GM21717 (cell line): Measurements from ENCODE around the gene PAQR5.

Experiments used
- ATAC-seq: cut with Tn5 transposase; IDR thresholded peaks from one replicate; pipeline ENCODE4 v1.9.1; 2021; ENCODE audit warnings: mild to moderate bottlenecking, moderate library complexity; ENCODE audit not compliant: unreplicated experiment

The PAQR5 gene

GRCh38 chr15:69389426-69389825 lies 90.7 kb downstream of the PAQR5 start:
- ATAC-seq: no peak

GRCh38 chr15:69390575-69390974 lies 91.9 kb downstream of the PAQR5 start:
- no peak for ATAC-seq

DNA sequence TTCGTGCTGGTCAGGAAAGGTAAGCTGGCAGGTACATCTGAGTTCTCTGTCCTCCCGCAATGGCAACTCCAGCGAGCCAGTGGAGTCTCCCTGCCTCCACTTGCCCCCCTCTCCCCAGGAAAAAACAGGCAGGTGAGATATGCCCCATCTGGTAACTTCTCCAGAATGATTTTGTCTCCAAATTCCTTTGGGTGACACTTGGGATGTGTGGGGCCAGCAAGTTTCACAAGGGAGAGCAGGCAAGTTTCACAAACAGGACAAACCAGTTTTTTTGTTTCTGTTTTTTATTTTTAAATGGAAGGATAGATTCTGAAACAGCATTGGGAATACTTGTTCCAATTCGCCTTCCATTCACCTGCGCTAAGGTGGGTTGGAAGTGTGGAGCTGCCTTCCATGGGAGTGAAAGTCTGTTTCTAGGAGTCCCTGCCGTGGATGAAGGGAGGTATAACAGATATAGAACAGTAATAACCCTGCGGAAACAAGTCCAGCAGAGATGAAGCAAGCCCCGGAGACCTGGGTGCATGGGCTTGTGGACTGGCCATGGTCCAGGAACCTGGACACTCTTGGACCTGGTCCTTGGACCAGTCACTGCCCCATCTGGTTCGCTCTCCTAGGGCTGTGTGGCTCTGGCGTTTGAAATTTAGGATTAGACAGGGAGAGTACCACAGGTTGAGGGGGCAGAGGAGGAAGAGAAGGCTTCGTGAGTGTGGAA lies 92.5 kb downstream of the PAQR5 start:
- ATAC-seq: no peak

DNA sequence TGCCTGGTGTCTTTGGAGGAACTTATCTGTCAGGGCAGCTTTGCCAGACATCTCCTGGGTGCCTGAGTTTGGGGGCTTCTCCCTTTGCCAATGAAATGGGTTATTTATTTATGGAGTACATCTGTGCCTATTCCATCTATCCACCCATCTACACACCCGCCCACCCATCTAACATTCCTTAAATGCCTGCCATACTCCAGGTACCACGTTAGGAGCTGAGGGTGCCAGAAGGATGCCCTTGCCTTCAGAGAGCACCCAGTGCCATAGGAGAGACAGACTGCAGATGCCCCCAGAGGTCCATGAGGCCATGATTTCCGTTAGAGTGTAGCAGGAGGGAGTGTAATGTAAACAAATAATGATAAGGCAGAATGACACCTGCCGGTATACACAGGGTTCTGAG lies 93.6 kb downstream of the PAQR5 start:
- no peak for ATAC-seq

DNA sequence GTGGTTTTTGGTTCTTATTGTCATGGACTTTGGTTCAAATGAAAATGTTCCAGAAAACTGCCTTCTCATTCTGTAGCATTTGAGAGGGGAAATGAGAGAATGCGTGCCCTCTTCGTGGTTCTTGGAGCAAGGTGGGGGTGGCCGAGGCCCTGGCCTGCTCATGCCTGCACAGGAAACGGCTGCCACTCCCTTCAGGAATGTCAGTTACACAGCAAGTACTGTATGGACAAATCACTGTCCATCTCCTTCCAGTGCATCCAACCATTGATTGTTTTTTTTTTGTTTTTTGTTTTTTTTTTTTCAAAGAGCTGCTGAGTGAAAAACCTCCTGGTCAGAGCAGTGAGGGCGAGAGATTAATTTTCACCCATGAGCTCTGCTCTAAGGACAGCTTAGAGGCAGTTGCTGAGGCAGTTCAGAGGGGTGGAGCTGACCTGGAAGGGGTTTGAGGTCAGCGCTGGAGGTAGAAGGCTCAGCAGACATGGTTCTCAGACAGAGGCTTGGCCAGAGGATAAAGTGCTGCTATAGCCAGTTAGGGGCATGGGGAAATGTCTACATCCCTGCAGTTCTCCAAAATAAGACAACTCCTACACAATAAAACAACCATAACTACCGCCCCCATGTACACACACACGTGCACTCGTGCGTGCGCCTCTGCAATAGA lies 95.2 kb downstream of the PAQR5 start:
- ATAC-seq: no peak

DNA sequence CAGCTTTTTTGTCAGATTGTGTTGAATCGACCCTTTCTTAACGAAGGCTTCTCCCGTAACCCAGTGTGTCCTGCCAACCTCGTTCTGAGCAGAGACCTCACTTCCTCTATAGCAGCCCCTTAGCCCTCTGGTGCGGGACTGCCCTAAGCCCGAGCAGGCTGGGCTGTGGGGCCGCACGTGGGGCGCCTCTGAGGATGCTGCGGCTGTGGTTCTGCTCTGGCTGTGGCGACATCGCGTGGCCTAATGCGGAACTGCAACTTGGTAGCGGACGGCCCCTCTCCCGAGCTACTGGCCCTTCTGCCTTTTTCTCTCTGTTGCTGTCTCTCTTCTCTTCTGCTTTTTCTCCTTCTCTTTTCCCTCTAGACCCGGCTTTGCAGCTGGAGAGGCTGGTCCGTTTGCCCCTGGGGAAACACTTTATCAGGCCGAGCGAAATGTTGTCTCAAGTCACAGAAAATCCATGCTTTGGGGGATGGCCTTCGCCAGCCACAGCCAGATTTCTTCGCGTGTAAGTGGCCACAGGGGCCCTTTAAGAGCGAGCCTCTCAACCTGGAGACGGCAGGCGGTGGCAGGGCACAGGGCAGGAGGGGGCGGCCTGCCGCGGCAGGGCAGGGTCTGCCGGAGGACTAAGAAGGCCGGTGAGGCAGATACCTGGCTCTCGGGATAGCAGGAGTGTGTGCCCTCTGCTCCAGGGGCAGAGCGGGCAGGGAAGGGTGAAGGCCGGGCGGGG lies 96.0 kb downstream of the PAQR5 start:
- no peak for ATAC-seq

- no peak for ATAC-seq
These were observed 96.7 kb downstream of the PAQR5 start for GRCh38 chr15:69395460-69395859.

DNA sequence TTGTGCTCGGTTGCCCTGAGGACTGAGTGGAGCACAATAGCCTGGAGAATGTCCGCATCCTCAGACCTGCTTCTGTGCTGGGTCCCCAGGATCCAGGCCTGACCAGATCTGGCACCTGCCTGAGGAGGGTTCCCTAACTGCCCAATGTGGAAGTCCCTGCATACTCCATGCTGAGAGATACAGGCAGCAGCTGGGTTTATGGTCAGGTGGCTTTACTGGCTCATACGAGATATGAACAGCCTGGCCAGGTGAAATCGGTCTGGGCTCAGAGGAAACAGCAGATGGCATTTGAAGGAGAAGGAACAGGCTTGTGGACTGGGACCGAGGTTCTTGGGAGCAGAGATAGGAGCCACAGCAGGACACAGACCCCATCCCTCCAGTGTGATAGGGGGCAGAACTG lies 97.3 kb downstream of the PAQR5 start:
- no peak for ATAC-seq

GRCh38 chr15:69398491-69398891 lies 99.8 kb downstream of the PAQR5 start:
- no peak for ATAC-seq

DNA sequence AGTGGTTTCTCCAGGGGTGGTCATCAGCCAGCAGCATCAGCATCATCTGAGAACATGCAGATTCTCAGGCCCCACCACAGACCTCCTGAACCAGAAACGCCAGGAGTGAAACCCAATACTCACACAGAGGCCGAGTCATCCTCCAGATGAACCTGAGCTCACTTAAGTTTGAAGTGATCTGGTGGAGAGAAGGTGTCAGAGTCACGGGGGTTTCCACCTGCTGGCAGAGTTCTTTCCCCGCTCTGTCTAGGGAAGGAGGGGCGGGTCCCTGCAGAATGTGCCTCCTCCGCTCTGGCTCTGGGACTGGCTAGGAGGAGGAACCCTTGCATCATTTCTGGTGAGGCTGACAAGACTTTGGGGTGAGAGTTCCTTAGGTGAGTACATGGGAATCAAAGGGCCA lies 102.1 kb downstream of the PAQR5 start:
- no peak for ATAC-seq

- ATAC-seq: no peak
These were observed 104.1 kb downstream of the PAQR5 start for GRCh38 chr15:69402816-69403215.

DNA sequence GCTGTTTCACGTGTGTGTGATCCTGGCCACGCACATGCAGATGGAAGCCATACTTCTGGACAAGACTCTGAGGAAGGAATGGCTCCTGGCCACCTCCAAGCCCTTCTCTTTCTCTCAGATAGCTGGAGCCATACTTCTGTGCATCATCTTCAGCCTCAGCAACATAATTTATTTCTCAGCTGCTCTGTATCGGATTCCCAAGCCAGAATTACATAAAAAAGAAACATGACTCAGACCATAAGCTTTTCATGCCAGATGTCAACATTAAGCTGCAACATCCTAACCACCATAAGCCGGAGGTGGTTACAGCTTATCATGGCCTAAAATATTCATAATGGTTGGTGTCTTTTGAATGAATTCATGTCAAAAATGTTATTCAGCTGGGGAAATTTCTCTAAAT lies 104.9 kb downstream of the PAQR5 start:
- ATAC-seq: no peak

DNA sequence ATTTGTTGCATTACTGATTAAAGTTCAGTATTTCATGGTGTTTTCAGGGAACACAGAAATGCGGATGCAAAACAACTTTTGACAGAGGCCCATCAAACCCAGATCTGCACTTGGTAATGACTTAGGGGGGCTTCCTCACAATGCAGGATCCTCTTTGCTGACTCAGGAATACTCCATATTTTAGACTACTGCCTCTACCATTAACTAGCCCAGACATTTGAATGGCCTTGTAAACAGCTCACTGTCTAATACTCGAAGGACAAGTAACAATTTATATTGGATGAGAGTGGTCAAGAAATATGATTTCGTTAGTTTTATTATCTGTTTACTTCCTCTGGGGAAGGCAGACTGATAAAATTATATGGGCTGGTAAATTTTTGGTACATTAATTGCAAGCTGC lies 106.4 kb downstream of the PAQR5 start:
- no peak for ATAC-seq

DNA sequence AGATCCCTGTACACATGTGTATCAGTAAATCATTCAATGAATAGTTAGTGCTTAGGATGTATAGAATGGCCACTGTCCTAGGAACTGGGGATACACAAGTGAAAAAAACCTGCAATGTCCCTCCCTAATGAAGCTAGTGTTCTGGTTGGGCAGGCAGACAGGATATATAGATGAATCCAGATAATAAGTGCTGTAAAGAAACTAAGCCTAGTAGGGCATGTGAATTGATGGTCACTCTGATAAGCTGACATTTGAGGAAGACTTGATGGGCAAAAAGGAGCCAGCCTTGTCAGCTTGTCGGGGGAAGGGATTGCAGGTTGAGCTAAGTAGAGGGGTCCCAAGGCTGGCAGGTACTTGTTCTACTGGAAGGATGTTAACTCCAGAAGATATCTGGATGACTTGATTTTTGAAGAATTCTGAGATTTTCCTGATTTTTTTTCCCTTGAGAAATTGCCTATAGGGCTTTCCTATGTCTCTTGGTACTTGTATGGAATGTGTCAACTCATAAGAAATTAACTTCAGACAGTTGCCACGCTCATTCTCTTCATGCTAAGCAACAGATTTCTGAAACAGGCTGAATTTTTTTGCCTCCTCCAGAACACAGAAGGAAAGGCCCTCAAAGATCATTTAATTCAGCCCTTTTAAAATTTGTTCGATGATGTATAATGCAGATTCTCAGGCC lies 109.1 kb downstream of the PAQR5 start:
- no peak for ATAC-seq

DNA sequence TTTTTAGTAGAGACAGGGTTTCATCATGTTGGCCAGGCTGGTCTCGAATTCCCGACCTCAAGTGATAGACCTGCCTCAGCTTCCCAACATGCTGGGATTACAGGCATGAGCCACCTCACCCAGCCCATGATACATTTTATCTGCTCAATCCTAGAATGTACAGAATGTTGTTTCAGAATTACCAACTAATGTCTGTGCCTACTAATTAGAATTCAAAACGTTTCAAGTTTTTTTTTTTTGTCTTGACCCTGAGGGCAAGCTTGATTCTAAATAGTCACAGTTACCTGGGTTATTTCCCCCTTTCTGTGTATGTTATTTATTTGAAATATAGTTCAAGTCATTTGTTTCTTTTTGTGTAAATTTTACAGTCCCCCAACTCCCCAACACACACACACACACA lies 110.1 kb downstream of the PAQR5 start:
- no peak for ATAC-seq

GRCh38 chr15:69410248-69410874 lies 111.6 kb downstream of the PAQR5 start:
- ATAC-seq: no peak

DNA sequence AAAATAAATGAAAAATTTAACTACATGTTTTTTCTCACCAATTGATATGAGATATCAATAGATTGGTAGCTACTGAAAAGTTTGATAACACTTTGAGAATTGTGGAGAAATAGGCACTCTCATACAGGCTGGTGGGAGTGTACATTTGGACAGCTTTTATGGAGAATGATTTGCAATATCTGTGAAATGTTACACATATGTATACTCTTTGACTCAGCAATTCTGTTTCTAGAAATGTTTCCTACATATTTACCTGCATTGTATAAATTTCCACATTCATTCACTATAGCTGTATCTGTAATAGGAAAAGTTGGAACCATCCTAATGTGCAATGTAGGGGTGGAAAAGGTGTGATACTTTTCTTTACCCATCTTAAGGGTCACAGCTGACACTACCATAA lies 113.6 kb downstream of the PAQR5 start:
- ATAC-seq: no peak

DNA sequence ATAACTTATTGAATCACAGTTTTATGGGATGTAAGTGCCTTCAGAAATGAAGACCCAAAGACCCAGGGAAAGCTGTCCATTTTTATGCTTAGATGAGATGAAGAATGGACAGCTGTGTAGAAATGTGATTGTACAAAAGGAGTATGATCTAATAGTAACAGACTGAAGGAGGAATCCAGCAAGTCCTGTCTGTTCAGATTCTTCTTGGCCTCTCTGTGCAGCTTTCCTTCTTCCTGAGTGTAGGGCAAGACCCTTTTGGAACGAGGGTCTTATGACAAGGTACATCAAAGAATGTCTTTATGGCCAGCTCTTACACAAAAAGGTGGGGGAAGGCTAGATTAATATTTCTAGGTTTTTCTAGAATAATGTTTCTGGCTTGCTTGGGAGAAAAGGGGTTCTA lies 114.0 kb downstream of the PAQR5 start:
- no peak for ATAC-seq

DNA sequence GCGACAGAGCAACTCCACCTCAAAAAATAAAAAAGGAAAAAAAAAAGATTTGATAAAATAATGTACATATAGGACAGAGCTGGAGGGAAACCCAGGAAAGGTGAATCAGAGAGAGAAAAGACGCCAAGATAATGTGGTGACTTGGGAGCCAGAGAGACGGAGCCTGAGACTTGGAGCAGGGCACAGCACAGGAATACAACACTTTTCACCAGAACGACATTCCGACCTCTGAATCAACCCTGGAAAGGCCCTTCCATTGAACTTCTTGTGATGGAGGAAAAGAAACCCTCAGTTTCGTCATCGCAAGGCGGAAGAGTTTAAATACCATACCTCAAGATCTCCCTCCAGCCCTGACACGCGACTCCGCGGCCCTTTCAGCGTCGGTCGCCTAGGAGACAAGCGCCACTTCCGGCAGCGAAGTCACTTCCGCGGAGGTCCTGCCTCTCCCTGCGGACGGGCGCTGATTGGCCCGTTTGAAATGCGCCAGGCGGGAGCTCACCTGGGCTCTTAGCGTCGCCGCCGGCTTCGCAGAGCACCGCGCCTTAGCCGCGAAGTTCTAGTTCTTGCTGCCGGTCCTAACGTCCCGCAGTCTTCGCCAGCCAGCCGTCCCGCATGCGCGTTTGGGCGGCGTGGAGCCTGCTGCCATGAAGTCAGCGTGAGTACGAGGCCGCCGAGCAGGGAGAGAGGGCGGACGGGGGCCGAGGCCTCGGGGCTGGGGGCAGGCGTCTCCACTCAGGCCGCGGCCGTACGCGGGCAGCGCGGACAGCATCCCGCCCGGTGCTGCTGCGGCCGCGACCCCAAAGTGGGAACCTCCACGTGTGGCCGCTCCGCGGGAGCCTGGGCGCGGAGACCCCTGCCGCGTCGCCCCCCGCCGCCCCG lies 115.3 kb downstream of the PAQR5 start, which contains the start of gene KIF23:
Gene KIF23, plus strand, starts transcription at position 528 of the 879 bp plus-strand sequence. Its CDS starts 117 bp downstream, at position 645.
- peak; percentile 91 for ATAC-seq

DNA sequence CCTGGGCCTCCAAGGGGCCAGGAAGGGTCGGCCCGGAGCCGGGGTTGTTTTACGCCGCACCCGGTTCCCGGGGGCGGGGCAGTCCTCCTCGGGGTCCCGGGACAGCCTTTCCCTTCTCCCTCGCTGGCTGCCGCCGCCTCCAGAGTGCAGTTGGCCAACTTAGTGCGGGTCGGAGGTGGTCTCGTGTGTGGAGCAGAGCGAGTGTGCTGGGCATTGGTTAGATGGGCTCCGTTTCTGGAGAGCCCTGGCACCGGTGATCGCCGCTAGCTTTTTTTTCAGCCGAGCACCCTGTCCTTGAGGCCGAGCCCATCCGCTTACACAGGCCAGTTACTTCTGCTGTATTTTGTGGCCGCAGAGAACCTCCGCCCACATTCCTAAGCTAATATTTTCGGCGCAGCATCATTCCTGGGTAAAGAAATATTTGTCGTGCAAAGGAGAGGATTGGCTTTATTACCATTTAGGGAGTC lies 116.0 kb downstream of the PAQR5 start:
- ATAC-seq: peak; percentile 28
